HG02642 (cell line): ENCODE data around the gene DRAM2.

Source experiments
- ATAC-seq: cut with Tn5 transposase; IDR thresholded peaks from one replicate; pipeline ENCODE4 v1.9.1; 2021; ENCODE audit warnings: mild to moderate bottlenecking; ENCODE audit not compliant: unreplicated experiment, poor library complexity

Gene DRAM2

DNA sequence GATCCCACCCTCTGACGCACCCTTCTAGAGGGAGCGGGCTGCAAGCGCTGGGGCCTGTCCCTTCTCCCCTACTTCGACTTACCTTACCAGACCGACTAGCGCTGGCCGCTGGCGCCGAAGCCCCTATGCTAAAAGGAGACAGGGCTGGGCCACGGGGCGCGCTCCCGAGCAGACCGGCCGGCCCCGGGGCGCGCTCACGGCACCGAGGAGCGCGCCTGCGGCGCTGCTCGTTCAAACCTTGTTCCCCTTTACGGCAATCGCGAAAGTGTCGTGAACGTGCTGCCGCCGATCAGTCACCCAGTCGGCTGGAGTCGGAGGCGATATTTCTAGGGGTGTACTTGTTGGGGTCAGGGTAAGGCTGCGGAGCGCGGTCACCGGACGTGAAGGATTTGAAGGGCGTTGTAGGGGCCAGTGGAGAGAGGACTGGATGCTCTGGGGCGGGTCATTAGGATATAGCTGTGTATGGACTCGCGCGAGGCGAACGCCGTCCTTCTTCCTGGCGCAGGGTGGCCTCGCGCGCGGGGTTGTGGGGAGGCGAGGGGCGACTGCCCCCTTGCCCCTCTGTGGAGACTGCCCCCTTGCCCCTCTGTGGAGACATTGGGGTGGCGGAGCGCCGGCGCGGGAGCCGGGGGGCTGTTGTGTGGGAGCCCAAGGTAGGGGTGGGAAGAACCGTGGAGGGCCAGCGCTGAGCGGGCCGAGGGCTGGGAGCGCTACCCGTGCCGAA, at the start of gene DRAM2, which contains the start of gene CEPT1:
Gene DRAM2 (minus strand): TSS at position 138 of the 724 bp plus-strand sequence. CDS start 8,539 bp downstream, outside the sequence.
Gene CEPT1 (plus strand): TSS at position 268 of the 724 bp plus-strand sequence. CDS start 7,492 bp downstream, outside the sequence.
- ATAC-seq = peak; percentile 84

DNA sequence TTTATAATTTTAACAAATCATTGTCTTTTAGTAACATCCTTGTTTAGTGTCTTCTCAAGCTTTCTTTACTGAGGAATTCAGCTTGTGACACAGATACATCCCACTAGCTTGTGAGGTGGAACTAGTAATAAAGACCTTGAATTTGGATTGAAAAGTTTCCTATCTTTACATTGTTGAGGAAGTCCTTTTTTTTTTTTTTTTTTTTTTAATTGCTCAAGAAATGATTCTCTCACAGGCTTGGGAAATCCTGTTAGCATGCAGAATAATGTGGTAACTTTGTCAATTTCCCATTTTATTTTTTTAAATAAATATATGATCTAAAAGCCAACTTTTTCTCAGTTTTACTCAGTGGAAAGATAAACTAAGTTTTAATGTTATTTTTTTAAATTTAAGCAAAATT, 44.8 kb upstream of the DRAM2 start:
- no peak for ATAC-seq

DNA sequence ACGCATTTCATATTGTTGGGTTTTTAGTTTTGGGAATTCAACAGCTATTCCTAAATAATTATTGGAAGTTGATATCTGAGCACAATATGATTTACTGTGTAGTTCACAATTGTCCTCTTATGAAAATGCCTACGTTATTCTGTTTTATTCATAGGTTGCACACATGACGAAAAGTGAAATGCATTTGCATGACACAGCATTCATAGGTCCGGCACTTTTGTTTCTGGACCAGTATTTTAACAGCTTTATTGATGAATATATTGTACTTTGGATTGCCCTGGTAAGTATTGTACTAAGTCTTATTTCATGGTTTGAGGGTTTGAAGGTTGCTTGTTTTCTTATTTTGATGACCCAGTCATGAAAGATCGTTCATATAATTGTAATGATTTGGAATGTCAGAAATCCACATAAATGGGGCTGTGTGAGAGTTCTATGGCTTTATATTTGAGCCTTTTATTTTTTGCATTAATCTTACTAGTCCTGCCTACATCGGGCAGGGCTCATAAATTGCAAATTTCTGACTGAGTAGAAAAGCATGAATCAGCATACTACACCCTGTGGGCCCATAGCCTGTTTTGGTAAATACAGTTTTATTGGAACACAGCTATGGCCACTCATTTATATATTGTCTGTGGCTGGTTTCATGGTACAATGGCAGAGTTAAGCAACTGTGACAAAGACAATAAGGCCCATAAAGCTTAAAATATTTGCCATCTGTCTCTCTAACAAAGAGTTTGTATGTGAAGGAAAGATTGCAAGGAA, 43.6 kb upstream of the DRAM2 start:
- no peak for ATAC-seq

DNA sequence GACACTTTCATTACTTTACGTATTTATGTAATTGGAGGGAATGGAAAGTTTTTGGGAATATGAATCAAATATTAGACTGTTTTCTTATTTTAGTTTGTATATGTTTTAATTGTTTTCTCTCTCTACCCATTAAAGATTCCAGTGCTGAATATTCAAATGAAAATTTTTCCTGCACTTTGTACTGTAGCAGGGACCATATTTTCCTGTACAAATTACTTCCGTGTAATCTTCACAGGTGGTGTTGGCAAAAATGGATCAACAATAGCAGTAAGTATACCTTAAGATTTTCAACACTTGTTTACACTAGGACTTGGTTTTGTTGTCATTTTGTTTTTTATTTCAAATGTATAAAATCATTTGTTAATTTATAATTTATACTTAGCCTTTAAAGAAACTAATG, 42.2 kb upstream of the DRAM2 start:
- ATAC-seq = no peak

DNA sequence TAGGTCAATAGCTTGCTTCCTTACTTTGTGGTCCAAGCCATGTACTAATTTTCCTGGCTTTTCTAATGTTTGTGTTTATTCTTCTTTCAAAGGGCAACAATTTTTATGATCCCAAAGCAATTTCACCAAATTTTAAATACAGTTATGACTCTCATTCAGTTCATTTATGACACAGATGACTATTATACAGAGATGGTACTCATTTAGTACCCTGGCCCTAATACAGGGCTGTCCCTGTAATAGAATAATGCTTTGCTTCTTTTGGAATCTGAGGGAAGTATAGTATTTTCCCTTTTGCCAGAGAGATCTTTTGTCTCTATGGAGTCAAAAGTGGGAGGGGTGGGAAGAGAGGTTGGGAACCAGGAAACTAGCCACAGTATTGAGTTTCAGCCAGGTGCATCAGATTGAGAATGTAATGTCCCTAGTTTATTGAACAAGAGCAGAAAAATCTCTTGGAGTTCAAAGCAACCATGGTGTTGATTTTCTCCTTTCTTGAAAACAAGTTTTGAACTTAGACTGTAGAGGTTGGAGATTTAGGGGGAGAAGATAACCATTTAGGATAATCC, 40.2 kb upstream of the DRAM2 start:
- no peak for ATAC-seq

DNA sequence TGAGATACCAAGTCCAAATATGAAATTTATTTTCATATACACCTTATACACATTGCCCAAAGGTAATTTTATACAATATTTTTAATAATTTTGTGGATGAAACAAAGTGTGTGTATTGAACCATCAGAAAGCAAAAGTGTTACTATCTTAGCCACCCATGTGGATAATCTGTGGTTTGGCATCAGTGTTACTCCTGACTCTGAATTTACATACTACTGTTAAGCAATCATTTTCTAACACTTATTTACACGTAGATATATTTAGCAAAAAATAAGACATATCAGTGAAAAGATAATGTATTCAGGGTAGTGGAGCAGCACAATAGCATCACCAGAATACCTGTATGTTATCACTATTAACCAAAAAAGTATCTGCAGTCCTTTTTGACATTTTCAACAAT, 36.8 kb upstream of the DRAM2 start:
- ATAC-seq = no peak

DNA sequence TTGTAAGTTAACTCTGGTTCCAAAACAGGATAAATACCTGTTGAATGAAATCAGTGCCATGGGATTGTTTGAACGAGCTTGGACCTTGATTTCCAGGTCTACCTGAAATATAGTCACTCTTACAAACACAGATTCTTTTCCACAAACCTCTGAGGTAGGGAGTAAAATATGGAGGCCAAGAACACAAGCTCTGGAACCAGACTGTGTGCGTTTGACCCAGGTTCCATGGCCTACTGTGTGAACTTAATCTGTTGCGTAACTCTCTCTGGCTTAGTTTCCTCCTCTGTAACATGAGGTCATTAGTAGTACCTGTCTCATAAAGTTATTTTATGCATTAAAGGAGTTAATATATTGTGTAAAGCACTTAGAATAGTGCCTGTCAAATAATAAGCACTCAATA, 35.5 kb upstream of the DRAM2 start:
- no peak for ATAC-seq

DNA sequence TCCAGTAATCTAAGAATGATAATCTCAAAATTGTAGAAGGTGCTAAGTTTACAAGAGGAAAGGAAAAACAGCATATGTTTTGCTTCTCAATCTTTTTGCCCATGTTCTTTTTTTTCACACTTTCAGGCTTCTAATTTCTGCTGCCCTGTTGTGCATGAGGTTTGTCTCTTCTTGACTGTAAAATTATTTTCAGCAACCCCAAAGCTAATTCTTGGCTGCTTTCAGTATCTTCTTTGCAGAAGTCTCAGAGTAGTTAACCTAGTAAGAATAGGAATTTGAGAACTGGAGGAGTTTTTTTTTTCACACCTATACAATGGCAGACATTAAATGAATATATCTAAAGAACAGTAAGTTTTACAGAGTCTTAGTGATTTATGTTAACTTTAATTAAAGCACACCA, 34.2 kb upstream of the DRAM2 start:
- no peak for ATAC-seq

DNA sequence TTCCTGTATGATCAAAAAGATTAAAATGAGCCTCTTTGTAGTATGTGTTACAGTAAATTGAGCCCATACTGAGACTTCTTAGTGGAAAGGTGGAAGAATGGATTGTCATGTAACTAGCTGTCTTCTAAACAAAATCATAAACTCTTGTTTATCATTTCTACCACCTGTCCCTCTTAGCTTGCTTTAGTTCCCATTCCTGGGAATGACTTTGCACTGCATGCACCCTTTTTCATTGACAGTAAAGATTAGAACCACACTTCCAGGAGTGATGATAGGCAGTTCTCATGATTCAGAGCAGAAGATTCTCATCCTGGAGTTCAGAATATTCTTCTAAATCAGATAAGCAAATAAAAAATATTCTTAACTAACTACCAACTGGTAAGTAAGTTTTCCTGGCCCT, 32.6 kb upstream of the DRAM2 start:
- ATAC-seq = no peak

DNA sequence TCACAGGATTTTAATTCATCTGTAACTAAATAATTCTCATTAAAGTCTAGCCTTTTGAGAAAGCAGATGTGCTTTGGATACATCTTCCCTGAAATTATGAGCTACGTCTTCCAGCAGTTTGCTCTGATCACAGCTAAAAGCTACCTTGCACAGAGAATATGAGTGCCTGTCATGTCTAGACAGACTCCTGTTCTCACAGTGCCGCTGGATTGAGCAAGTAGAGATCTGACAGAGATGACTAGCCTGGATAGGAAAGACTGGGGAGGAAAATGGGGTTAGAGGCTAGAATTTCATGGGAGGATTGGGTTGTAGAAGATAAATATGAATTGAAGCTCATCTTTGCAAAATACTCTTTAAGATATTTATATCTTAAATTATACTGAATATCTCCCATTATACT, 24.3 kb upstream of the DRAM2 start:
- no peak for ATAC-seq

DNA sequence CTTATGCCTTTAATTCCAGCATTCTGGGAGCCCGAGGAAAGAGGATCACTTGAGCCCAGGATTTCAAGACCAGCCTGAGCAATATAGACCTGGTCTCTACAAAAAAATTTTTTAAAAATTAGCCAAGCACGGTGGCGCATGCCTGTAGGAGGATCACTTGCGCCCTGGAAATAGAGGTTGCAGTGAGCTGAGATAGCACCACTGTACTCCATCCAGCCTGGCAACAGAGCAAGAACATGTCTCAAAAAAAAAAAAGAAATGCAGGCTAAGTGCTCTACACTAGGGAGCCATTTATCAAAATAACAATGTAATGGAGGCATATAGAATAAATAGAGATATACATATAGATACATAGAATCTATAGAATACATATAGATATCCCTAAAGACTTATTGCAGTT, 23.5 kb upstream of the DRAM2 start:
- no peak for ATAC-seq

DNA sequence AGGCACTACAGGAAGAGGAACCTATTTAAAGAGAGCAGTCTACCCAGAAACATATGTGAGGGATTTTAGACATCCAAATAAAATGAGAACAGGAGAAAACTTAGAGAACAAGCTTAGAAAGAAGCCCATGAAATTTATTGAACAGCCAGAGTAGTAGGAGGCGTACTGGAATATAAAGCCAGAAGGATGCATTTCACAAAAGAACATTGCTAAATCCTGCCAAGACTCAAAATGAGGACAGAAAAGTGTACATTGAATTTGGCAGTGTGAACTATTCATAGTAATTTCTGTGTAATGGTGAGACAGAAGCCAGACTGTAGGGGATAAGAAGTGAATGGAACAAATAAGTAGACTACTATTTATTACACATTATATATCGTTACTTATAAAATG, 22.6 kb upstream of the DRAM2 start:
- ATAC-seq = no peak

DNA sequence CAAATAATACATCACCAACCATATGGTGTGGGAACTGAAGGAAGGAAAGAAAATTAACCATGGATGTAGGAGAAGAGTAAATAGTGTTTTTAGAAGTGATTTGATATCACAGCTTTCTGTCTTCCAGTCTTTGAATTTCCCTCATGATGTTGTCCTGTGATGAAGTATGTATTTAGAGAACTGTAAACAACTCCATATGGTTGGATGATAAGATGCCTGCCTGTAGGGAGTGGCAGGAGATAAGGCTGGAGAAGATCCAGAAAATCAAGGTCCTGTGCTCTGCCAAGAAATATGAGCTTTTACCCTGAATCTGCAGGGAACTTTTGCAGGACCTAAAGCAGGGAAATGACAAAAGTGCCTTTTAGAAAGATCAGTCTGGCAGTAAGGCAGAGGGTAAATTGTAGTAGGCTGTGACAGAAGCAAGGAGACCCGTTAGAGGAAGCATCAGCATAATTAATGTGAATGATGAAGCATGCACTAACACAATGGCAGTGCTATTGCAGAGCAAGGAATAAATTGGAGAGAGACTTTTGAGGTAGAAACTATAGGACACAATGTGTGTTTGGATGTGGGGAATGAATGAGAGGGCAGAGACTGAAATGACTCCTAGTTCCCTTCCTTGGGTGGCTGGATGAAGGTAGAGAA, 22.1 kb upstream of the DRAM2 start:
- no peak for ATAC-seq

DNA sequence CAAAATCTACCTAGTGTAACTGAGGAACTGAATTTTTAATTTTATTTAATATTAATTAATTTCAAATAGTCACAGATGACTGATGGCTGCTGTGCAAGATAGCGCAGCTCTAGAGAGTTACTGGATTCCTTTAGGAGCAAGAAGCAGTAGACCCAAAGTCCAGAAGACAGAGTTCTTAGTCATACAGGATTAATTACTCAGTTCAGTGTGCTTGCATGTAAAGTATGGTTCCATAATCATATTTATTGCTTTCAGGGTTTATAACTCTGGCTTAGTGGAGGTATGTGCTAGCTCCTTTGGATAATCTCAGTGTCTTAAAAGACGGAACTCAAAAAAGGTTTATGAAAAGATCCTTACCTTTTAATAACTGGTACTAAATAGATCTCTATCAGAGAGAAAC, 17.5 kb upstream of the DRAM2 start:
- ATAC-seq = no peak

DNA sequence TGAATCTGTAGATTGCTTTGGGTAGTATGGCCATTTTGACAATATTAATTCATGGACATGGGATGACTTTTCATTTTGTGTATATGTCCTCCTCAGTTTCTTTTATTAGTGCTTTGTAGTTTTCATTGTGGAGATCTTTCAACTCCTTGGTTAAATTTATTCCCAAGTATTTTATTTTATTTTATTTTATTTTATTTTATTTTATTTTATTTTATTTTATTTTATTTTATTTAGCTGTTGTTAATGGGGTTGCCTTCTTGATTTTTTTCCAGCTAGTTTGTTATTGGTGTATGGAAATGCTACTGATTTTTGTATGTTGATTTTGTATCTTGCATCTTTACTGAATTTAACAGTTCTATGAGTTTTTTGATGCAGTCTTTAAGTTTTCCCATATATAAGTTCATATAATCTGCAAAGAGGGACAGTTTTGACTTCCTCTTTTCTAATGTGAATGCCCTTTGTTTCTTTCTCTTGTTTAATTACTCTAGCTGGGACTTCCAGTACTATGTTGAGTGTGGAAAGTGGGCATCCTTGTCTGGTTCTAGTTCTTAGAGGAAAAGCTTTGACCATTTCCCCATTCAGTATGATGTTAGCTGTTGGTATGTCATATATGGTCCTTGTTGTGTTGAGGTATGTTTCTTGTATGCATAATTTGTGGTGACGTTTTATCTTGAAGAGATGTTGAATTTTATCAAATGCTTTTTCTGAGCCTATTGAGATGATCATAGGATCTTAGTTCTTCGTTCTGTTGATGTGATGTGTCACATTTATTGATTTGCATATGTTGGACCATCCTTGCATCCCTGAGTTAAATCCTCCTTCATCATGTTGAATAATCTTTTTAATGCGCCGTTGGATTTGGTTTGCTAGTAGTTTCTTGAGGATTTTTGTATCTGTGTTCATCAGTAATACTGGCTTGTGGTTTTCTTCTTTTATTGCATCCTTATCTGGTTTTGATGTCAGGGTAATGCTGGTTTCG, 14.4 kb upstream of the DRAM2 start:
- no peak for ATAC-seq

DNA sequence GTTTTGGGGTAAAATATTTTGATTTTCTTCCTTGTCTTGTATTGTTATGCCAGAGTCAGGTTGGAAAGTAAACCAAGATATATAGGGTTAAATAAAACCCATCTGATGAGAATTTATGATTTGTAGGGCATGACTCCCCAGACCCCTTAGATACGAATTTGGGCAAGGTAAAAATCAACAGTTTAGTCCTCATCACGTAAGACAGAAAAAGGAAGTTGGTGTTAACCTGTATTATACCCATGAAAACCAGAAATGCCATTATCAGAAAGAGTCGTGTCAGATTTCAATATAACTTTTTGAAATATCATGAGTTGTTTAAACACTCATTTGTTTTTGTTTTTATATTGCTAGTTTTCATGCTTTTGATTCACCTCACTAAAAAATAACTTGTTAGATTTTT, 11.9 kb upstream of the DRAM2 start:
- ATAC-seq = no peak

DNA sequence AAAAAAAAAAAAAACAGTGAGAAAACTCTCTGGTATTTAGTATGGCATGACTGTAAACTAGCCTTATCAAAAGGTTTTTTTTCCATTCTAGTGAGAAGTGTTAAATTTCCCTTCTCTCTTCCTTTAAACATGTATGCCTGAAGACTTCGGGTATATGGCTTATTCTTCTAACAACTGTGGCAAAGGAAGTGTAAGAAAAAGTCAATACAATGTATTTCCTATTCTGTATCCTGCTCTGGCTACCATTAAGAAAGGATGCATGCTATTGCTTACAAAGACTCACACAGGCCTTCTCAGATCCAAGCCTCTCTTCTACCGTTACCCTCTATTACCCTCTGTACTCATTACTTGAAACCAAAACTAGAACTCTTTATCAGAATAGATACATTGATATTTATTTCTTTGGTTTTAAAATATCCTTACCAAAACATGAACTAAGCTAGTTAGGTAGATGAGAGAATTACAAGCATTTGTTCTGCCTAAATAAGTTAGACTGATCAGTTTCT, 8.5 kb upstream of the DRAM2 start:
- peak; percentile 52 for ATAC-seq

DNA sequence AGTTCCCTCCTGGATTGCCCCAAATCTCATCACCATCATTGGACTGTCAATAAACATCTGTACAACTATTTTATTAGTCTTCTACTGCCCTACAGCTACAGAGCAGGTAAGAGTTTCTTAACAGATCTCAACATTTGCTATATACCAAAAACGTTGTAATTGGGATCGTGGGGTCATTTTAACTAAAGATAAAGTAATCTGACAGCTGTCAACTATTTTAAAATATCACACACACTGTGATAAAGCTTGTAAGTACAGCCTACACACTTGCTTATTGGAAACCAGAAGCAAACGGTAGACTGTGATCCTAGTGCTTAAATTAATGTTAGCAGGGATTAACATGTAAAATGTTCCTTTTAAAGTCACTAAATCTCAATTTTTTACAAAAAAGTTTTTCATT, 8.1 kb upstream of the DRAM2 start:
- no peak for ATAC-seq

DNA sequence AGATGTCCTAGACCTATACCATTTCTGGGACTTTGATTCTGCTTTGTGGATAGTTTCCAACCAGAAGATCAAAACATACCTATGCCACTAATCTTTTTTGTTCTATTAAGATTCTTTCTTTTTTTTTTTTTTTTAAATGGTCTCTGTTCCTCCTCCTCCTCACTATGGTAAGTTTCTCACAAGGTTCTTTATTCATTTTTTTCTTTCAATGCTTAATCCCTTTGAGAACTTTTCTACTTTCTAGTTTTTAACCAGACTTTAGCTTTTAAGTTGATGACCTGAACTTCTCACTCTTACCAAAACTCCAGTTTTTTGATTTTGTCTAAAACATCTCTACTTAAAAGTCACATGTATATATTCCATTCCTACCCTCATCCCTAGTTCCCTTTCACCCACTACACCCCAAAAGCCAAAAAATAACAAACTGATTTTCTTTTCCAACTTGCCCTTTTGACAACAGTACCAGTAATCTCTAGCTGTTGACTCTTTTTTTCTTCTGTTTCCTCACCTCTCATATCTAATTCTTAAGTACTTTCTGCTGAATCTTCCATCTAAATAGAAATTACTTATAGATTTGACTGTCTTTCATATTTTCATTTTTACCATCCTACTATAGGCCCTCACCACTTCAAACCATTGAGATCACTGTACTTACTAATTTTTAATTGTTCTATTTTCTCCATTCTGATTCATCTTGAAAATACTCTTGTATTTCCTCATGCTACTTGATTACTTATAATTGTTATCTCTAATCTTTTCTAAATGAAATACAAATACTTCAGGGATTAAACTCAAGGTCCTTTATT, 6.3 kb upstream of the DRAM2 start:
- no peak for ATAC-seq
